ENCODE measurements around the gene GOLGA8J. TPM values are rescaled to one million over a fixed set of nuclear protein-coding genes. Genes with fewer than 3 reads are reported as not detected.
"Not testable (repeated sequence)": the region's sequence is repeated elsewhere in the genome, so short reads cannot be mapped to it uniquely, and the experiment has no call there.

Gene GOLGA8J
- 0.19 TPM for polyA plus RNA-seq (2012; ENCODE audit: missing spikeins)

- DNase-seq (ENCODE audit: insufficient read length); FAIRE-seq: not testable (repeated sequence)
Observed at GRCh38 chr15:30082655-30083054, at the start of gene GOLGA8J. Gene GOLGA8J (plus strand): TSS chr15:30082955. CDS start chr15:30083053, 98 bp downstream.

- no peak for FAIRE-seq
- no peak for TF ChIP-seq POLR2AphosphoS5 (IDR thresholded peaks at IDR 0.05; ENCODE audit: low read depth, low read length)
- TF ChIP-seq TAF1 (IDR thresholded peaks at IDR 0.05; ENCODE audit: borderline replicate concordance, low read depth, low read length) = no peak
- TF ChIP-seq POLR2A (IDR thresholded peaks at IDR 0.05; ENCODE audit: low read depth, low read length) = no peak
- DNase-seq (ENCODE audit: insufficient read length) = no peak
Observed at GRCh38 chr15:30033211-30033610, 49.5 kb upstream of the GOLGA8J start.

GRCh38 chr15:30033763-30034162 lies 49.0 kb upstream of the GOLGA8J start:
- TF ChIP-seq POLR2AphosphoS5 (IDR thresholded peaks at IDR 0.05; ENCODE audit: low read depth, low read length) = no peak
- TF ChIP-seq POLR2A (IDR thresholded peaks at IDR 0.05; ENCODE audit: low read depth, low read length) = no peak
- TF ChIP-seq TAF1 (IDR thresholded peaks at IDR 0.05; ENCODE audit: borderline replicate concordance, low read depth, low read length) = no peak
- no peak for DNase-seq (ENCODE audit: insufficient read length)
- FAIRE-seq = no peak

- no peak for DNase-seq (ENCODE audit: insufficient read length)
- no peak for TF ChIP-seq TAF1 (IDR thresholded peaks at IDR 0.05; ENCODE audit: borderline replicate concordance, low read depth, low read length)
- TF ChIP-seq POLR2AphosphoS5 (IDR thresholded peaks at IDR 0.05; ENCODE audit: low read depth, low read length) = no peak
- no peak for TF ChIP-seq POLR2A (IDR thresholded peaks at IDR 0.05; ENCODE audit: low read depth, low read length)
- FAIRE-seq = no peak
Observed at GRCh38 chr15:30036036-30036703, 46.6 kb upstream of the GOLGA8J start.

GRCh38 chr15:30038667-30039523 lies 43.9 kb upstream of the GOLGA8J start:
- no peak for TF ChIP-seq POLR2AphosphoS5 (IDR thresholded peaks at IDR 0.05; ENCODE audit: low read depth, low read length)
- TF ChIP-seq TAF1 (IDR thresholded peaks at IDR 0.05; ENCODE audit: borderline replicate concordance, low read depth, low read length) = no peak
- no peak for TF ChIP-seq POLR2A (IDR thresholded peaks at IDR 0.05; ENCODE audit: low read depth, low read length)
- FAIRE-seq (no peak), DNase-seq (ENCODE audit: insufficient read length) (no peak)

- no peak for DNase-seq (ENCODE audit: insufficient read length)
- FAIRE-seq = no peak
- TF ChIP-seq POLR2AphosphoS5 (IDR thresholded peaks at IDR 0.05; ENCODE audit: low read depth, low read length) (no peak), POLR2A (IDR thresholded peaks at IDR 0.05; ENCODE audit: low read depth, low read length) (no peak), TAF1 (IDR thresholded peaks at IDR 0.05; ENCODE audit: borderline replicate concordance, low read depth, low read length) (no peak)
Observed at GRCh38 chr15:30041868-30042267, 40.9 kb upstream of the GOLGA8J start.

- TF ChIP-seq POLR2AphosphoS5 (IDR thresholded peaks at IDR 0.05; ENCODE audit: low read depth, low read length) (no peak), TAF1 (IDR thresholded peaks at IDR 0.05; ENCODE audit: borderline replicate concordance, low read depth, low read length) (no peak), POLR2A (IDR thresholded peaks at IDR 0.05; ENCODE audit: low read depth, low read length) (no peak)
- no peak for FAIRE-seq
- DNase-seq (ENCODE audit: insufficient read length) = no peak
Observed at GRCh38 chr15:30042556-30042955, 40.2 kb upstream of the GOLGA8J start.

GRCh38 chr15:30043211-30043655 lies 39.5 kb upstream of the GOLGA8J start:
- FAIRE-seq (no peak), DNase-seq (ENCODE audit: insufficient read length) (no peak)
- no peak for TF ChIP-seq TAF1 (IDR thresholded peaks at IDR 0.05; ENCODE audit: borderline replicate concordance, low read depth, low read length)
- no peak for TF ChIP-seq POLR2A (IDR thresholded peaks at IDR 0.05; ENCODE audit: low read depth, low read length)
- TF ChIP-seq POLR2AphosphoS5 (IDR thresholded peaks at IDR 0.05; ENCODE audit: low read depth, low read length) = no peak

- TF ChIP-seq POLR2AphosphoS5 (IDR thresholded peaks at IDR 0.05; ENCODE audit: low read depth, low read length) (no peak), POLR2A (IDR thresholded peaks at IDR 0.05; ENCODE audit: low read depth, low read length) (no peak), TAF1 (IDR thresholded peaks at IDR 0.05; ENCODE audit: borderline replicate concordance, low read depth, low read length) (no peak)
- no peak for FAIRE-seq
Observed at GRCh38 chr15:30044377-30044776, 38.4 kb upstream of the GOLGA8J start.

GRCh38 chr15:30044826-30045225 lies 37.9 kb upstream of the GOLGA8J start:
- DNase-seq (ENCODE audit: insufficient read length); FAIRE-seq: not testable (repeated sequence)

More at GRCh38 chr15:30044377-30044776, 38.4 kb upstream of the GOLGA8J start:
- DNase-seq (ENCODE audit: insufficient read length) = no peak

- not testable (repeated sequence) for DNase-seq (ENCODE audit: insufficient read length); FAIRE-seq
Observed at GRCh38 chr15:30045248-30046041, 37.3 kb upstream of the GOLGA8J start.

- FAIRE-seq (no peak), DNase-seq (ENCODE audit: insufficient read length) (no peak)
- TF ChIP-seq POLR2A (IDR thresholded peaks at IDR 0.05; ENCODE audit: low read depth, low read length) = no peak
- TF ChIP-seq POLR2AphosphoS5 (IDR thresholded peaks at IDR 0.05; ENCODE audit: low read depth, low read length) = no peak
- TF ChIP-seq TAF1 (IDR thresholded peaks at IDR 0.05; ENCODE audit: borderline replicate concordance, low read depth, low read length) = no peak
Observed at GRCh38 chr15:30046430-30046829, 36.3 kb upstream of the GOLGA8J start.

Measured in GM12892 (cell line).